SIG-M5 treated with dmso at 0.1 percent for 504 hours (cell line): ENCODE measurements around the gene ENTPD6.

Experiments used
- DNase-seq: peaks from one replicate; lab custom pipeline; 2025; ENCODE audit not compliant: unreplicated experiment; lab: John Stamatoyannopoulos, UW

Gene ENTPD6

GRCh38 chr20:25187635-25188034 lies 7.9 kb upstream of the ENTPD6 start:
- no peak for DNase-seq

GRCh38 chr20:25188218-25188617 lies 7.3 kb upstream of the ENTPD6 start:
- no peak for DNase-seq

GRCh38 chr20:25191051-25191450 lies 4.5 kb upstream of the ENTPD6 start:
- DNase-seq, result no peak

- DNase-seq, result no peak
Observed at GRCh38 chr20:25191689-25192088, 3.8 kb upstream of the ENTPD6 start.

GRCh38 chr20:25193843-25194242 lies 1.7 kb upstream of the ENTPD6 start:
- no peak for DNase-seq

- DNase-seq, result no peak
Observed at GRCh38 chr20:25194333-25194972, 1.1 kb upstream of the ENTPD6 start.

- peak; percentile 28 for DNase-seq
Observed at GRCh38 chr20:25195962-25196785, 662 bp downstream of the ENTPD6 start.

- DNase-seq, result no peak
Observed at GRCh38 chr20:25196786-25197120, 1.2 kb downstream of the ENTPD6 start.

GRCh38 chr20:25197183-25197869 lies 1.8 kb downstream of the ENTPD6 start:
- DNase-seq, result peak; percentile 23

- DNase-seq, result no peak
Observed at GRCh38 chr20:25197870-25198190, 2.3 kb downstream of the ENTPD6 start.

GRCh38 chr20:25198663-25199383 lies 3.3 kb downstream of the ENTPD6 start:
- no peak for DNase-seq

- DNase-seq, result no peak
Observed at GRCh38 chr20:25199473-25200260, 4.2 kb downstream of the ENTPD6 start.

- DNase-seq, result no peak
Observed at GRCh38 chr20:25203089-25203488, 7.6 kb downstream of the ENTPD6 start.

GRCh38 chr20:25203871-25204320 lies 8.4 kb downstream of the ENTPD6 start:
- peak; percentile 68 for DNase-seq

GRCh38 chr20:25204550-25205276 lies 9.2 kb downstream of the ENTPD6 start:
- peak; percentile 81 for DNase-seq

- no peak for DNase-seq
Observed at GRCh38 chr20:25205277-25206062, 10.0 kb downstream of the ENTPD6 start.

GRCh38 chr20:25206063-25206403 lies 10.5 kb downstream of the ENTPD6 start:
- DNase-seq, result no peak

- DNase-seq, result no peak
Observed at GRCh38 chr20:25206548-25206947, 11.0 kb downstream of the ENTPD6 start.
